Stimulated activated CD4-positive, alpha-beta T cell treated with anti-CD3 and anti-CD28 coated beads, Interleukin-1b, Interleukin-23, amount 100 ng/mL, for 4 hours (primary cell): ENCODE results near the gene EFCAB6.

Experiments used
- DNase-seq, 2 donors: peaks; one replicate each; pipeline ENCODE4 v3.0.0-alpha.2; 2020; ENCODE audit warnings: low read depth in 2 of 2

EFCAB6 gene

GRCh38 chr22:43637275-43638260 is 174.5 kb downstream of the EFCAB6 start:
- DNase-seq: no peak

GRCh38 chr22:43636086-43636485 is 176.0 kb downstream of the EFCAB6 start:
- no peak for DNase-seq

- DNase-seq: no peak
Observed at GRCh38 chr22:43635101-43635500, 177.0 kb downstream of the EFCAB6 start.

- no peak for DNase-seq
Observed at GRCh38 chr22:43634316-43634715, 177.8 kb downstream of the EFCAB6 start.

GRCh38 chr22:43633631-43634285 is 178.3 kb downstream of the EFCAB6 start:
- no peak for DNase-seq

- no peak for DNase-seq
Observed at GRCh38 chr22:43631846-43632245, 180.3 kb downstream of the EFCAB6 start.

- no peak for DNase-seq
Observed at GRCh38 chr22:43631201-43631600, 180.9 kb downstream of the EFCAB6 start.

- DNase-seq: no peak
Observed at GRCh38 chr22:43630451-43630850, 181.7 kb downstream of the EFCAB6 start.

GRCh38 chr22:43628250-43628649 is 183.9 kb downstream of the EFCAB6 start:
- no peak for DNase-seq

GRCh38 chr22:43627485-43628213 is 184.5 kb downstream of the EFCAB6 start:
- no peak for DNase-seq

GRCh38 chr22:43625242-43625641 is 186.9 kb downstream of the EFCAB6 start:
- DNase-seq: no peak

GRCh38 chr22:43624144-43624998 is 187.7 kb downstream of the EFCAB6 start:
- no peak for DNase-seq

GRCh38 chr22:43622886-43623285 is 189.2 kb downstream of the EFCAB6 start:
- no peak for DNase-seq

GRCh38 chr22:43620197-43620596 is 191.9 kb downstream of the EFCAB6 start:
- no peak for DNase-seq

- no peak for DNase-seq
Observed at GRCh38 chr22:43618517-43618916, 193.6 kb downstream of the EFCAB6 start.

GRCh38 chr22:43616645-43617044 is 195.5 kb downstream of the EFCAB6 start:
- no peak for DNase-seq

- DNase-seq: no peak
Observed at GRCh38 chr22:43600265-43600664, 211.8 kb downstream of the EFCAB6 start.

- no peak for DNase-seq
Observed at GRCh38 chr22:43592476-43592875, 219.6 kb downstream of the EFCAB6 start.

GRCh38 chr22:43591380-43591779 is 220.7 kb downstream of the EFCAB6 start:
- no peak for DNase-seq

- DNase-seq: no peak
Observed at GRCh38 chr22:43587574-43587973, 224.5 kb downstream of the EFCAB6 start.

- no peak for DNase-seq
Observed at GRCh38 chr22:43583501-43583900, 228.6 kb downstream of the EFCAB6 start.
